ENCODE data around the gene ZNF529. TPM values are rescaled to one million over a fixed set of nuclear protein-coding genes. Genes with fewer than 3 reads are reported as not detected.

The ZNF529 gene
- total and polyA plus RNA-seq, 4 donors, result 1.4 to 9.5 (median 3.0) TPM

DNA sequence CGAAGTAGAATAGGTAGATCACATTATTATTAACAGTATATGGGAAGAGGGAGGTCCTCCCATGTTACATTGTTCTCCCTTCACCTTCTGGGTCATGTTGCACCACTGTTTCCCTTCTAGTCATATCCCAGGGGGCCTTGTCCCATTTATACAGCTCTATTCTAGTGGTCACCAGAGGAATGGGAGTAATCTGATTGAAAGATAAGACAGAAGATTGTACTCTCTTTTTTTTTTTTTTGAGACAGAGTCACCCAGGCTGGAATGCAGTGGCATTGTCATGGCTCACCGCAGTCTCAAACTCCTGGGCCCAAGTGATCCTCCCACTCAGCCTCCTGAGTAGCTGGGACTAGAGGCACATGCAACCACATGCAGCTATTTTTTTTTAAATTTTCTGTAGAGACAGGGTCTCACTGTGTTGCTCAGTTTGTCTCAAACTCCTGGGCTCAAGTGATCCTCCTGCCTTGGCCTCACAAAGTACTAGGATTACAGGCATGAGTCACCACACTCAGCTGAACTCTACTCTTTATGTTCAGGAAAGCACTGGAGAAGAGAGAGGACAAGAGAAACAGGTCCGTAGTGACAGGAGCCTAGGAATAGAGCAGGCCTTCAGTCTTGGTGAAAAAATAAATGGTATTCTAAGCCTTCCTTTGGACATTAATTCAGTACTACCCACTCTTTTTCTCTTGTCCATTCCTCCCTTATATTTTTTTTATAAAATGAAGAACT lies 4.3 kb upstream of the ZNF529 start:
- Histone ChIP-seq H3K36me3 (ENCODE audit: control insufficient read depth in 4 of 4, insufficient read depth in 3 of 4, low read depth in 1 of 4, low read length in 3 of 4) (peaks cover 13 to 42% (median 40%) of the 10 kb centered on the region in 4 donors), H3K4me3 (ENCODE audit: low read depth in 1 of 3, low read length in 3 of 3) (peak overlapping the region in 2 of 3 donors; percentile 18 to 37), H3K9me3 (ENCODE audit: control insufficient read depth in 4 of 4, low read length in 3 of 4) (peaks cover 17 to 40% (median 27%) of the 10 kb centered on the region in 4 donors), H3K9ac (ENCODE audit: low read depth in 1 of 2, low read length in 2 of 2) (no peak overlapping the region), H3K27me3 (ENCODE audit: control insufficient read depth in 4 of 4, insufficient read depth in 4 of 4, low read length in 3 of 4) (no peaks in the 10 kb centered on the region), H3K27ac (ENCODE audit: low read depth in 1 of 2, low read length in 2 of 2) (no peak overlapping the region), H3K4me1 (ENCODE audit: control insufficient read depth in 4 of 4, insufficient read depth in 4 of 4, low read length in 3 of 4) (peaks cover 3 to 9% (median 9%) of the 10 kb centered on the region in 4 donors)
- no peak for DNase-seq (ENCODE audit: low spot score)
- TF ChIP-seq NR2F2 (IDR thresholded peaks at IDR 0.05), result no peak
- TF ChIP-seq, protein P1, sequence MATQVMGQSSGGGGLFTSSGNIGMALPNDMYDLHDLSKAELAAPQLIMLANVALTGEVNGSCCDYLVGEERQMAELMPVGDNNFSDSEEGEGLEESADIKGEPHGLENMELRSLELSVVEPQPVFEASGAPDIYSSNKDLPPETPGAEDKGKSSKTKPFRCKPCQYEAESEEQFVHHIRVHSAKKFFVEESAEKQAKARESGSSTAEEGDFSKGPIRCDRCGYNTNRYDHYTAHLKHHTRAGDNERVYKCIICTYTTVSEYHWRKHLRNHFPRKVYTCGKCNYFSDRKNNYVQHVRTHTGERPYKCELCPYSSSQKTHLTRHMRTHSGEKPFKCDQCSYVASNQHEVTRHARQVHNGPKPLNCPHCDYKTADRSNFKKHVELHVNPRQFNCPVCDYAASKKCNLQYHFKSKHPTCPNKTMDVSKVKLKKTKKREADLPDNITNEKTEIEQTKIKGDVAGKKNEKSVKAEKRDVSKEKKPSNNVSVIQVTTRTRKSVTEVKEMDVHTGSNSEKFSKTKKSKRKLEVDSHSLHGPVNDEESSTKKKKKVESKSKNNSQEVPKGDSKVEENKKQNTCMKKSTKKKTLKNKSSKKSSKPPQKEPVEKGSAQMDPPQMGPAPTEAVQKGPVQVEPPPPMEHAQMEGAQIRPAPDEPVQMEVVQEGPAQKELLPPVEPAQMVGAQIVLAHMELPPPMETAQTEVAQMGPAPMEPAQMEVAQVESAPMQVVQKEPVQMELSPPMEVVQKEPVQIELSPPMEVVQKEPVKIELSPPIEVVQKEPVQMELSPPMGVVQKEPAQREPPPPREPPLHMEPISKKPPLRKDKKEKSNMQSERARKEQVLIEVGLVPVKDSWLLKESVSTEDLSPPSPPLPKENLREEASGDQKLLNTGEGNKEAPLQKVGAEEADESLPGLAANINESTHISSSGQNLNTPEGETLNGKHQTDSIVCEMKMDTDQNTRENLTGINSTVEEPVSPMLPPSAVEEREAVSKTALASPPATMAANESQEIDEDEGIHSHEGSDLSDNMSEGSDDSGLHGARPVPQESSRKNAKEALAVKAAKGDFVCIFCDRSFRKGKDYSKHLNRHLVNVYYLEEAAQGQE (IDR thresholded peaks at IDR 0.05), result no peak
- TF ChIP-seq EGR1 (IDR thresholded peaks at IDR 0.05; ENCODE audit: low read depth in 2 of 2), result no peak
- WGBS, result 100% methylated on average over 3 of the region's 3 CpGs

DNA sequence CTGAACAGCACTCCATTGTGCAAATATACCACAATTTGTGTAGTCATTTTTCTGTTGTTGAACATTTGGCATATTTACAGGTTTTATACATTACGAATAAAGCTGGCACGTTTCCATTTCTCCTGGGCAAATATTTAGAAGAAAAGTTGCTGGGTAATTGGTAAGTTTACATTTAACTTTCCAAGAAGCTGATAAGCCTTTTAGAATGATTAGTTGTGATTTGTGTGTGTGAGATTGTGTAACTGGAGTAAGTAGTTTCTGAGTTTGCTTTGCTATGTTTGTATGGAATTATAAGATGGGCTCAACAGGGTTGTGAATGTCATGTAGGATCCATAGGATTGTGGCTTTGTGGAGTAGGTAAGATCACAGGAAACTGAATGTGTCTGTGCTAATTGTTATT lies 1.6 kb upstream of the ZNF529 start:
- peaks cover 12 to 37% (median 29%) of the 10 kb centered on the region in 4 donors for H3K36me3 ChIP-seq (ENCODE audit: control insufficient read depth in 4 of 4, insufficient read depth in 3 of 4, low read depth in 1 of 4, low read length in 3 of 4)
- TF ChIP-seq NR2F2 (IDR thresholded peaks at IDR 0.05), result no peak
- TF ChIP-seq JUND (IDR thresholded peaks at IDR 0.05), result no peak
- TF ChIP-seq, protein P2, sequence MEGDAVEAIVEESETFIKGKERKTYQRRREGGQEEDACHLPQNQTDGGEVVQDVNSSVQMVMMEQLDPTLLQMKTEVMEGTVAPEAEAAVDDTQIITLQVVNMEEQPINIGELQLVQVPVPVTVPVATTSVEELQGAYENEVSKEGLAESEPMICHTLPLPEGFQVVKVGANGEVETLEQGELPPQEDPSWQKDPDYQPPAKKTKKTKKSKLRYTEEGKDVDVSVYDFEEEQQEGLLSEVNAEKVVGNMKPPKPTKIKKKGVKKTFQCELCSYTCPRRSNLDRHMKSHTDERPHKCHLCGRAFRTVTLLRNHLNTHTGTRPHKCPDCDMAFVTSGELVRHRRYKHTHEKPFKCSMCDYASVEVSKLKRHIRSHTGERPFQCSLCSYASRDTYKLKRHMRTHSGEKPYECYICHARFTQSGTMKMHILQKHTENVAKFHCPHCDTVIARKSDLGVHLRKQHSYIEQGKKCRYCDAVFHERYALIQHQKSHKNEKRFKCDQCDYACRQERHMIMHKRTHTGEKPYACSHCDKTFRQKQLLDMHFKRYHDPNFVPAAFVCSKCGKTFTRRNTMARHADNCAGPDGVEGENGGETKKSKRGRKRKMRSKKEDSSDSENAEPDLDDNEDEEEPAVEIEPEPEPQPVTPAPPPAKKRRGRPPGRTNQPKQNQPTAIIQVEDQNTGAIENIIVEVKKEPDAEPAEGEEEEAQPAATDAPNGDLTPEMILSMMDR (IDR thresholded peaks at IDR 0.05; ENCODE audit: low read depth, low read length, missing input control), result no peak
- TF ChIP-seq TAF1 (conservative IDR thresholded peaks at IDR 0.05), result no peak
- no peak for TF ChIP-seq RAD21 (IDR thresholded peaks at IDR 0.05)
- TF ChIP-seq EGR1 (IDR thresholded peaks at IDR 0.05; ENCODE audit: low read depth in 2 of 2), result no peak
- no peak for TF ChIP-seq SP1 (IDR thresholded peaks at IDR 0.05)
- no peak for TF ChIP-seq HNF4G (IDR thresholded peaks at IDR 0.05)
- H3K4me1 ChIP-seq (ENCODE audit: control insufficient read depth in 4 of 4, insufficient read depth in 4 of 4, low read length in 3 of 4), result peaks cover 3 to 13% (median 12%) of the 10 kb centered on the region in 4 donors
- H3K4me3 ChIP-seq (ENCODE audit: low read depth in 1 of 3, low read length in 3 of 3), result peak overlapping the region; percentile 79 to 93 (median 82)
- H3K9ac ChIP-seq (ENCODE audit: low read depth in 1 of 2, low read length in 2 of 2), result no peak overlapping the region
- WGBS, result 67% methylated on average over 2 of the region's 2 CpGs
- no peak for DNase-seq (ENCODE audit: low spot score)
- peaks cover 17 to 28% (median 20%) of the 10 kb centered on the region in 4 donors for H3K9me3 ChIP-seq (ENCODE audit: control insufficient read depth in 4 of 4, low read length in 3 of 4)
- H3K27me3 ChIP-seq (ENCODE audit: control insufficient read depth in 4 of 4, insufficient read depth in 4 of 4, low read length in 3 of 4), result no peaks in the 10 kb centered on the region
- H3K27ac ChIP-seq (ENCODE audit: low read depth in 1 of 2, low read length in 2 of 2), result no peak overlapping the region
